HepG2 (cell line): ENCODE data around the gene NFIC. TPM values are rescaled to one million over a fixed set of nuclear protein-coding genes. Genes with fewer than 3 reads are reported as not detected.

Source experiments
- ATAC-seq: fragments of 200-7000 bp; cut with Tn5 transposase; 3 replicates; pipeline ENCODE4 v1.9.1; 2020; ENCODE audit warnings: mild to moderate bottlenecking, moderate library complexity
- BruUV-seq: library from RNA; stranded (reverse); fragments of 400-500 nt; replicated peaks from 2 replicates; lab custom pipeline; 2021; lab: Mats Ljungman, UMichigan
- CTCF ChIA-PET: fragments of 300-600 bp; formaldehyde crosslinking; extraction: SDS; loops from one replicate; lab custom pipeline; 2021; ENCODE audit warnings: low total read pairs, inconsistent platforms, low intra/inter-chr PET ratio; lab: Yijun Ruan, JAX
- POLR2A ChIA-PET: fragments of 350-600 bp; sonication (Branson Sonifier 250); formaldehyde crosslinking; loops from one replicate; lab custom pipeline; 2020; ENCODE audit warnings: antibody characterized with exemption, inconsistent platforms; lab: Yijun Ruan, JAX
- DNase-seq: peaks from one replicate; pipeline ENCODE4 v3.0.0-alpha.2; 2015; ENCODE audit warnings: low spot score
- FAIRE-seq: peaks from 3 replicates; lab custom pipeline; 2011; peaks lifted over from hg19 to GRCh38; lab: Jason Lieb, UNC
- H2AFZ ChIP-seq: one replicate; pipeline ENCODE4 v1.6.1; 2011; ENCODE audit warnings: low read length, inconsistent platforms
- H3K27ac ChIP-seq: fragments of 300-600 bp; 3 replicates; pipeline ENCODE4 v1.8.0; 2011; ENCODE audit warnings: mixed run types, mild to moderate bottlenecking, mixed read lengths, low read length, inconsistent platforms; ENCODE audit not compliant: insufficient read depth; ENCODE audit errors: extremely low read length
- H3K27me3 ChIP-seq, 2 experiments: fragments of 200-600 bp in 1 of 2; 2 replicates in 1 of 2; 3 replicates in 1 of 2; pipeline versions ENCODE4 v1.6.0 to v1.8.0; 2011; ENCODE audit warnings: low read length in 2 of 2, mild to moderate bottlenecking in 2 of 2, moderate library complexity in 2 of 2, inconsistent platforms in 1 of 2; ENCODE audit not compliant: insufficient read depth in 2 of 2, control insufficient read depth in 1 of 2
- H3K36me3 ChIP-seq, 2 experiments: fragments of 200-600 bp in 1 of 2; replicated peaks in 1 of 2; 2 replicates in 1 of 2; 3 replicates in 1 of 2; pipeline versions ENCODE4 v1.5.1 to v1.8.0; 2011; ENCODE audit warnings: low read length in 2 of 2, inconsistent platforms in 1 of 2; ENCODE audit not compliant: insufficient read depth in 2 of 2, control insufficient read depth in 1 of 2
- H3K4me1 ChIP-seq: 2 replicates; pipeline ENCODE4 v1.5.1; 2012; ENCODE audit warnings: low read length, inconsistent platforms; ENCODE audit not compliant: insufficient read depth
- H3K4me2 ChIP-seq: 2 replicates; pipeline ENCODE4 v1.6.0; 2011; ENCODE audit warnings: low read depth, low read length, inconsistent platforms
- H3K4me3 ChIP-seq, 3 experiments: fragments of 200-600 bp in 1 of 3; sonication (generic), shearing (Covaris generic) in 1 of 3; replicated peaks in 1 of 3; 2 replicates each; pipeline ENCODE4 v1.5.1; 2011 to 2016; ENCODE audit warnings: low read length in 3 of 3, inconsistent platforms in 2 of 3, low read depth in 2 of 3, mild to moderate bottlenecking in 2 of 3, control low read depth in 1 of 3, mixed read lengths in 1 of 3; ENCODE audit not compliant: insufficient read depth in 1 of 3
- H3K79me2 ChIP-seq: one replicate; pipeline ENCODE4 v1.6.1; 2011; ENCODE audit warnings: low read length, inconsistent platforms; ENCODE audit not compliant: insufficient read depth
- H3K9ac ChIP-seq: 2 replicates; pipeline ENCODE4 v1.6.0; 2011; ENCODE audit warnings: mild to moderate bottlenecking, low read depth, low read length, inconsistent platforms; ENCODE audit not compliant: insufficient read depth
- H3K9me3 ChIP-seq: 2 replicates; pipeline ENCODE4 v1.5.1; 2012; ENCODE audit warnings: mild to moderate bottlenecking, low read length
- H4K20me1 ChIP-seq: 2 replicates; pipeline ENCODE4 v1.6.0; 2011; ENCODE audit warnings: inconsistent platforms, mild to moderate bottlenecking, low read length, moderate library complexity; ENCODE audit not compliant: insufficient read depth
- RBFOX2 ChIP-seq: fragments of 200-400 bp; formaldehyde crosslinking; IDR thresholded peaks from 2 replicates; pipeline ENCODE4 v1.6.1; 2017; ENCODE audit warnings: low read depth, mild to moderate bottlenecking, low read length
- ZBTB46 ChIP-seq: sonication (generic); formaldehyde crosslinking; IDR thresholded peaks from 2 replicates; pipeline ENCODE4 v1.4.0; 2020; ENCODE audit warnings: mild to moderate bottlenecking, missing genetic modification reagents, borderline replicate concordance
- ZNF121 ChIP-seq: sonication (generic); formaldehyde crosslinking; IDR thresholded peaks from 2 replicates; pipeline ENCODE4 v1.5.0; 2020; ENCODE audit warnings: mild to moderate bottlenecking, missing genetic modification reagents
- WGBS: methylation state at CpG from one replicate; pipeline ENCODE4 v1.1.6; 2017; ENCODE audit warnings: low lambda C conversion rate; 5-methylcytosine and 5-hydroxymethylcytosine counted together
- in situ Hi-C: cut with HindIII; loops from 2 replicates; pipeline ENCODE4 v1.10.0; 2017; ENCODE audit warnings: low pct_unique_long_range_greater_than_20kb; ENCODE audit not compliant: extremely low pct_ligation_motif_present
- intact Hi-C: fragments of 100-400 bp; cut with micrococcal nuclease; formaldehyde crosslinking; loops from one replicate; pipeline ENCODE4 v1.10.0; 2022; ENCODE audit not compliant: unreplicated experiment
- polyA plus RNA-seq, 8 experiments: library from polyadenylated mRNA; depleted of rRNA in 3 of 8; stranded (reverse) in 7 of 8; unstranded in 1 of 8; fragments of >200 nt; fragmentation: Illumina TruSeq in 4 of 8; extraction: Trizol in 4 of 8; gene quantifications; 2 replicates each; pipeline versions ENCODE4 v1.2.1 to v1.2.3, GENCODE V29; 2011 to 2016; ENCODE audit warnings: low read depth in 4 of 8, missing spikeins in 1 of 8, mixed read lengths in 1 of 8; ENCODE audit not compliant: insufficient read depth in 1 of 8
- total RNA-seq, 5 experiments: library from RNA; depleted of rRNA; stranded (reverse); fragments of >200 nt; fragmentation: Illumina TruSeq; extraction: Trizol; gene quantifications; 2 replicates each; pipeline ENCODE4 v1.2.3, GENCODE V29; 2016; ENCODE audit warnings: low read depth in 1 of 5

Gene NFIC
- total and polyA plus RNA-seq, 2 of the 13 experiments (the other 11 are each of a cell fraction or from before 2014, with no cell fraction given), result 1.3 to 2.5 TPM

GRCh38 chr19:3491396-3492119 is 125.2 kb downstream of the NFIC start:
- in situ Hi-C loops, result no loop called here
- ATAC-seq, result no peak
- POLR2A ChIA-PET, result no interaction called here

More at GRCh38 chr19:3491396-3492119, 125.2 kb downstream of the NFIC start:
- Histone ChIP-seq H2AFZ (no peak overlapping the region), H3K4me3 (no peak overlapping the region), H3K27ac (no peak overlapping the region), H4K20me1 (no peaks in the 10 kb centered on the region), H3K4me2 (no peak overlapping the region), H3K9me3 (no peaks in the 10 kb centered on the region), H3K36me3 (peaks cover 11 to 40% of the 10 kb centered on the region in 2 experiments; a peak in 4 of 5 replicates), H3K79me2 (no peaks in the 10 kb centered on the region), H3K27me3 (no peaks in the 10 kb centered on the region; a peak in 1 of 5 replicates), H3K9ac (no peak overlapping the region), H3K4me1 (no peaks in the 10 kb centered on the region)
- WGBS, result 96% methylated on average over 33 of the region's 55 CpGs
- DNase-seq (no peak), FAIRE-seq (no peak)
- BruUV-seq, result TSS peak; percentile 42
- intact Hi-C loops, result no loop called here
- CTCF ChIA-PET, result no interaction called here
- 0 out of 2 replicates have a peak, but pooled peaks have one; percentile 42 for TF ChIP-seq ZNF121 (CRISPR knock-in tag)
- TF ChIP-seq RBFOX2, result peak; percentile 34; the same call in 1 of the 2 replicates
- no peak for TF ChIP-seq ZBTB46 (CRISPR knock-in tag)
